H1 (cell line): ENCODE results near the gene KRTAP2-4.

Experiments used
- BACH1 ChIP-seq: IDR thresholded peaks from 2 replicates; pipeline ENCODE4 v1.6.1; 2012; ENCODE audit warnings: low read length, improper control_type of control experiment
- CTCF ChIP-seq, 3 experiments: IDR thresholded peaks; 1 replicate in 2 of 3; 2 replicates in 1 of 3; pipeline versions ENCODE4 v1.5.1 to v1.6.1; 2011; ENCODE audit warnings: low read length in 3 of 3, mild to moderate bottlenecking in 3 of 3, inconsistent platforms in 2 of 3, low read depth in 1 of 3, moderate library complexity in 1 of 3; ENCODE audit not compliant: insufficient read depth in 1 of 3; ENCODE audit errors: control extremely low read depth in 1 of 3
- EGR1 ChIP-seq: IDR thresholded peaks from 2 replicates; pipeline ENCODE4 v1.6.1; 2011; ENCODE audit warnings: low read depth, low read length, borderline replicate concordance
- EZH2 ChIP-seq: fragments of 200-600 bp; sonication (generic); IDR thresholded peaks from 2 replicates; pipeline ENCODE4 v1.7.1; 2012; ENCODE audit warnings: low read depth, mild to moderate bottlenecking, moderate library complexity, low read length, inconsistent platforms; ENCODE audit not compliant: severe bottlenecking
- POLR2A ChIP-seq, 2 experiments: IDR thresholded peaks; 1 replicate in 1 of 2; 2 replicates in 1 of 2; pipeline ENCODE4 v1.6.1; 2011; ENCODE audit warnings: low read depth in 2 of 2, low read length in 2 of 2, mild to moderate bottlenecking in 2 of 2; ENCODE audit errors: control extremely low read depth in 1 of 2
- POLR2AphosphoS5 ChIP-seq: IDR thresholded peaks from 2 replicates; pipeline ENCODE4 v1.6.1; 2011; ENCODE audit warnings: low read depth, low read length
- SIN3A ChIP-seq, 2 experiments: IDR thresholded peaks in 1 of 2; conservative IDR thresholded peaks in 1 of 2; 2 replicates each; pipeline ENCODE4 v1.6.1; 2011 to 2012; ENCODE audit warnings: low read length in 2 of 2, improper control_type of control experiment in 1 of 2, low read depth in 1 of 2, mild to moderate bottlenecking in 1 of 2
- SUZ12 ChIP-seq: fragments of 200-600 bp; sonication (generic); IDR thresholded peaks from 2 replicates; pipeline ENCODE4 v1.6.1; 2012; ENCODE audit warnings: mild to moderate bottlenecking, inconsistent platforms, low read length, moderate library complexity, mixed read lengths
- TF ChIP-seq, protein P1 (sequence below): IDR thresholded peaks from 2 replicates; pipeline ENCODE4 v1.6.1; 2012; ENCODE audit warnings: inconsistent platforms

GRCh38 chr17:41082626-41083025 is 16.9 kb upstream of the KRTAP2-4 start:
- TF ChIP-seq EZH2: no peak
- no peak for TF ChIP-seq SIN3A (conservative IDR thresholded peaks at IDR 0.05 in 1 of 2, IDR thresholded peaks at IDR 0.05 in 1 of 2; ENCODE audit: low read depth in 1 of 2, low read length in 2 of 2)
- TF ChIP-seq CTCF (IDR thresholded peaks at IDR 0.05; ENCODE audit: control extremely low read depth in 1 of 3, insufficient read depth in 1 of 3, low read depth in 1 of 3, low read length in 3 of 3): no peak
- TF ChIP-seq EGR1: no peak
- TF ChIP-seq POLR2A (IDR thresholded peaks at IDR 0.05; ENCODE audit: control extremely low read depth in 1 of 2, low read depth in 2 of 2, low read length in 2 of 2): no peak
- TF ChIP-seq POLR2AphosphoS5: no peak
- no peak for TF ChIP-seq BACH1
- TF ChIP-seq, protein P1, sequence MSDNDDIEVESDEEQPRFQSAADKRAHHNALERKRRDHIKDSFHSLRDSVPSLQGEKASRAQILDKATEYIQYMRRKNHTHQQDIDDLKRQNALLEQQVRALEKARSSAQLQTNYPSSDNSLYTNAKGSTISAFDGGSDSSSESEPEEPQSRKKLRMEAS: no peak
- no peak for TF ChIP-seq SUZ12
